ENCODE data around the gene CFAP61. TPM values are rescaled to one million over a fixed set of nuclear protein-coding genes. Genes with fewer than 3 reads are reported as not detected.
A peak's percentile ranks its signal among the peaks of the same experiment; 100 is the strongest.

CFAP61 gene
- polyA plus RNA-seq, 1 experiment = not detected

- Histone ChIP-seq H3K9me3 (ENCODE audit: control insufficient read depth, insufficient read depth, low read length) (no peaks in the 10 kb centered on the region), H3K27me3 (ENCODE audit: control insufficient read depth, insufficient read depth, low read length) (no peaks in the 10 kb centered on the region), H3K27ac (ENCODE audit: low read depth, low read length) (no peak overlapping the region), H3K4me3 (ENCODE audit: low read depth, low read length) (no peak overlapping the region)
- ChIA-PET POLR2A (interaction anchor here (0.7 to 1.2 kb wide), 2 partner anchors 10 to 281 kb away, joined by 4 to 5 read pairs; no protein-coding TSS in a partner anchor), CTCF (no interaction called here)
- no peak for DNase-seq (ENCODE audit: low read depth, low spot score)
- TF ChIP-seq CTCF (IDR thresholded peaks at IDR 0.05; ENCODE audit: low read depth, low read length) = no peak
Measured at GRCh38 chr20:20038586-20038985, 13.7 kb upstream of the CFAP61 start.

- no peak for TF ChIP-seq CTCF (IDR thresholded peaks at IDR 0.05; ENCODE audit: low read depth, low read length)
- Histone ChIP-seq H3K4me3 (ENCODE audit: low read depth, low read length) (no peak overlapping the region), H3K27ac (ENCODE audit: low read depth, low read length) (no peak overlapping the region), H3K27me3 (ENCODE audit: control insufficient read depth, insufficient read depth, low read length) (no peaks in the 10 kb centered on the region), H3K9me3 (ENCODE audit: control insufficient read depth, insufficient read depth, low read length) (no peaks in the 10 kb centered on the region)
- DNase-seq (ENCODE audit: low read depth, low spot score) = no peak
- POLR2A ChIA-PET = no interaction called here
- CTCF ChIA-PET = no interaction called here
Measured at GRCh38 chr20:20039752-20040387, 12.5 kb upstream of the CFAP61 start.

GRCh38 chr20:20051767-20052073 lies 612 bp upstream of the CFAP61 start:
- POLR2A ChIA-PET = interaction anchor here (0.7 to 1.3 kb wide), 3 partner anchors 14 to 77 kb away, joined by 3 to 6 read pairs (median 4); partner anchors contain the start of gene NAA20
- peak overlapping the region; percentile 95 for H3K4me3 ChIP-seq (ENCODE audit: low read depth, low read length)
- H3K27me3 ChIP-seq (ENCODE audit: control insufficient read depth, insufficient read depth, low read length) = peaks cover 5% of the 10 kb centered on the region
- peak overlapping the region; percentile 73 for H3K27ac ChIP-seq (ENCODE audit: low read depth, low read length)
- DNase-seq (ENCODE audit: low read depth, low spot score) = no peak
- no peak for TF ChIP-seq CTCF (IDR thresholded peaks at IDR 0.05; ENCODE audit: low read depth, low read length)
- CTCF ChIA-PET = interaction anchor here (1.5 to 2.8 kb wide), 3 partner anchors 358 to 542 kb away, joined by 3 to 22 read pairs (median 8); no protein-coding TSS in a partner anchor
- peaks cover 4% of the 10 kb centered on the region; the same call in 1 of the 2 replicates for H3K9me3 ChIP-seq (ENCODE audit: control insufficient read depth, insufficient read depth, low read length)

- ChIA-PET CTCF (no interaction called here), POLR2A (no interaction called here)
- TF ChIP-seq CTCF (IDR thresholded peaks at IDR 0.05; ENCODE audit: low read depth, low read length) = no peak
- Histone ChIP-seq H3K27ac (ENCODE audit: low read depth, low read length) (no peak overlapping the region), H3K4me3 (ENCODE audit: low read depth, low read length) (no peak overlapping the region), H3K9me3 (ENCODE audit: control insufficient read depth, insufficient read depth, low read length) (no peaks in the 10 kb centered on the region), H3K27me3 (ENCODE audit: control insufficient read depth, insufficient read depth, low read length) (peaks cover 16% of the 10 kb centered on the region)
- DNase-seq (ENCODE audit: low read depth, low spot score) = no peak
Measured at GRCh38 chr20:20060234-20060998, 8.1 kb downstream of the CFAP61 start.

Measured in AG04450 (cell line).